Caco-2 (cell line): Measurements from ENCODE around the gene GCGR. TPM values are rescaled to one million over a fixed set of nuclear protein-coding genes. Genes with fewer than 3 reads are reported as not detected.
A peak's percentile ranks its signal among the peaks of the same experiment; 100 is the strongest.

Experiments
- BruUV-seq: library from RNA; stranded (reverse); fragments of 400-500 nt; replicated peaks from 2 replicates; lab custom pipeline; 2021; lab: Mats Ljungman, UMichigan
- CTCF ChIA-PET: fragments of 300-600 bp; sonication (Branson Sonifier 250); formaldehyde crosslinking; loops from one replicate; lab custom pipeline; 2022; ENCODE audit warnings: antibody characterized with exemption; lab: Charles Lee
- POLR2A ChIA-PET: fragments of 300-600 bp; sonication (Branson Sonifier 250); formaldehyde crosslinking; loops from one replicate; lab custom pipeline; 2022; ENCODE audit warnings: antibody characterized with exemption; lab: Charles Lee
- DNase-seq, 2 experiments: peaks; one replicate each; pipeline versions ENCODE4 v3.0.0 to v3.0.0-alpha.2; 2020 to 2022
- H3K27me3 ChIP-seq: replicated peaks from 2 replicates; pipeline ENCODE4 v1.6.0; 2011; ENCODE audit warnings: low read length; ENCODE audit not compliant: control insufficient read depth, insufficient read depth
- H3K36me3 ChIP-seq: 2 replicates; pipeline ENCODE4 v1.5.1; 2011; ENCODE audit warnings: low read length; ENCODE audit not compliant: control insufficient read depth, insufficient read depth
- H3K4me1 ChIP-seq: fragments of 250-450 bp; sonication (Bioruptor Pico); 2 replicates; pipeline ENCODE4 v1.5.1; 2020; ENCODE audit warnings: mild to moderate bottlenecking
- H3K4me3 ChIP-seq: 2 replicates; pipeline ENCODE4 v1.5.1; 2011; ENCODE audit warnings: low read depth, mild to moderate bottlenecking, control low read depth, low read length
- H3K9me3 ChIP-seq: fragments of 250-450 bp; sonication (Bioruptor Pico); 2 replicates; pipeline ENCODE4 v1.5.1; 2020; ENCODE audit warnings: mild to moderate bottlenecking, moderate library complexity
- H3K27ac Mint-ChIP-seq: one replicate; pipeline ENCODE4 v1.8.0; 2022; ENCODE audit warnings: mixed read lengths; ENCODE audit not compliant: unreplicated experiment
- H3K27me3 Mint-ChIP-seq: one replicate; pipeline ENCODE4 v1.8.0; 2022; ENCODE audit warnings: mixed read lengths; ENCODE audit not compliant: insufficient read depth, unreplicated experiment
- H3K36me3 Mint-ChIP-seq: one replicate; pipeline ENCODE4 v1.8.0; 2022; ENCODE audit warnings: mild to moderate bottlenecking, mixed read lengths; ENCODE audit not compliant: insufficient read depth, unreplicated experiment
- H3K4me1 Mint-ChIP-seq: one replicate; pipeline ENCODE4 v1.8.0; 2022; ENCODE audit warnings: low read depth, mixed read lengths; ENCODE audit not compliant: unreplicated experiment
- H3K4me3 Mint-ChIP-seq: one replicate; pipeline ENCODE4 v1.8.0; 2022; ENCODE audit warnings: mild to moderate bottlenecking, moderate library complexity, mixed read lengths; ENCODE audit not compliant: unreplicated experiment
- H3K9me3 Mint-ChIP-seq: one replicate; pipeline ENCODE4 v1.8.0; 2022; ENCODE audit warnings: mixed read lengths; ENCODE audit not compliant: unreplicated experiment
- CTCF ChIP-seq, 2 experiments: fragments of 200-600 bp in 1 of 2; IDR thresholded peaks; 1 replicate in 1 of 2; 2 replicates in 1 of 2; pipeline versions ENCODE4 v1.5.1 to v1.8.0; 2011 to 2022; ENCODE audit warnings: antibody characterized with exemption in 1 of 2, control low read depth in 1 of 2, inconsistent platforms in 1 of 2, low read depth in 1 of 2, low read length in 1 of 2, mild to moderate bottlenecking in 1 of 2, moderate library complexity in 1 of 2; ENCODE audit not compliant: insufficient read depth in 1 of 2, severe bottlenecking in 1 of 2, unreplicated experiment in 1 of 2
- intact Hi-C: fragments of 100-400 bp; cut with micrococcal nuclease; formaldehyde crosslinking; loops from one replicate; pipeline ENCODE4 v1.10.0; 2022; ENCODE audit not compliant: unreplicated experiment
- total RNA-seq: library from RNA; stranded (reverse); gene quantifications from 2 replicates; pipeline ENCODE4 v1.2.3, GENCODE V29; 2022

Gene GCGR
- total RNA-seq, 1 experiment from 2014 or later, result 1.0 TPM

- no peak for TF ChIP-seq CTCF (IDR thresholded peaks at IDR 0.05; ENCODE audit: insufficient read depth in 1 of 2, low read depth in 1 of 2, low read length in 1 of 2, severe bottlenecking in 1 of 2, unreplicated experiment in 1 of 2)
- Histone ChIP-seq H3K4me1 (no peaks in the 10 kb centered on the region), H3K4me3 (no peak overlapping the region), H3K27me3 (no peaks in the 10 kb centered on the region), H3K36me3 (no peaks in the 10 kb centered on the region), H3K9me3 (no peaks in the 10 kb centered on the region)
- Mint-ChIP-seq H3K4me3 (no peak overlapping the region), H3K27ac (no peak overlapping the region), H3K27me3 (no peaks in the 10 kb centered on the region), H3K4me1 (peaks cover 6% of the 10 kb centered on the region), H3K36me3 (peaks cover 6% of the 10 kb centered on the region), H3K9me3 (no peaks in the 10 kb centered on the region)
- DNase-seq, result no peak
- intact Hi-C loops, result no loop called here
- ChIA-PET POLR2A (interaction anchor here (0.8 kb wide), 1 partner anchor 97 kb away, joined by 3 read pairs; no protein-coding TSS in a partner anchor), CTCF (interaction anchor here (1.0 kb wide), 1 partner anchor 38 kb away, joined by 4 read pairs; no protein-coding TSS in a partner anchor)
- no TSS peak for BruUV-seq
Observed at GRCh38 chr17:81821147-81821546, 17.2 kb downstream of the GCGR start.

- H3K9me3 ChIP-seq, result no peaks in the 10 kb centered on the region
- ChIA-PET POLR2A (interaction anchor here (0.6 to 0.8 kb wide), 2 partner anchors 9 to 98 kb away, joined by 3 to 12 read pairs; no protein-coding TSS in a partner anchor), CTCF (interaction anchor here (0.7 to 1.5 kb wide), 4 partner anchors 12 to 426 kb away, joined by 3 to 5 read pairs (median 4); partner anchors contain the start of gene MCRIP1)
- peaks cover 7% of the 10 kb centered on the region for H3K4me1 Mint-ChIP-seq
- no peaks in the 10 kb centered on the region for H3K4me1 ChIP-seq
- H3K27me3 ChIP-seq, result no peaks in the 10 kb centered on the region
- H3K4me3 Mint-ChIP-seq, result no peak overlapping the region
- H3K36me3 ChIP-seq, result no peaks in the 10 kb centered on the region
- no peaks in the 10 kb centered on the region for H3K9me3 Mint-ChIP-seq
- BruUV-seq, result no TSS peak
- peak; percentile 64 to 75 for DNase-seq
- H3K36me3 Mint-ChIP-seq, result peaks cover 6% of the 10 kb centered on the region
- H3K27me3 Mint-ChIP-seq, result no peaks in the 10 kb centered on the region
- peak; percentile 45 to 47 for TF ChIP-seq CTCF (IDR thresholded peaks at IDR 0.05; ENCODE audit: insufficient read depth in 1 of 2, low read depth in 1 of 2, low read length in 1 of 2, severe bottlenecking in 1 of 2, unreplicated experiment in 1 of 2)
- H3K27ac Mint-ChIP-seq, result no peak overlapping the region
- no peak overlapping the region for H3K4me3 ChIP-seq
- intact Hi-C loops, result no loop called here
Observed at GRCh38 chr17:81821603-81822311, 17.8 kb downstream of the GCGR start.

- POLR2A ChIA-PET, result interaction anchor here (0.6 to 0.8 kb wide), 2 partner anchors 9 to 99 kb away, joined by 3 to 12 read pairs; no protein-coding TSS in a partner anchor
- CTCF ChIA-PET, result interaction anchor here (0.6 to 1.5 kb wide), 5 partner anchors 11 to 426 kb away, joined by 3 to 5 read pairs (median 5); partner anchors contain the start of gene MCRIP1
- Mint-ChIP-seq H3K27ac (no peak overlapping the region), H3K4me1 (peaks cover 7% of the 10 kb centered on the region), H3K27me3 (no peaks in the 10 kb centered on the region), H3K9me3 (no peaks in the 10 kb centered on the region), H3K36me3 (peaks cover 6% of the 10 kb centered on the region), H3K4me3 (no peak overlapping the region)
- H3K9me3 ChIP-seq, result no peaks in the 10 kb centered on the region
- no peak overlapping the region for H3K4me3 ChIP-seq
- no TSS peak for BruUV-seq
- DNase-seq, result no peak
- H3K4me1 ChIP-seq, result no peaks in the 10 kb centered on the region
- no peaks in the 10 kb centered on the region for H3K36me3 ChIP-seq
- intact Hi-C loops, result no loop called here
- no peak for TF ChIP-seq CTCF (IDR thresholded peaks at IDR 0.05; ENCODE audit: insufficient read depth in 1 of 2, low read depth in 1 of 2, low read length in 1 of 2, severe bottlenecking in 1 of 2, unreplicated experiment in 1 of 2)
- H3K27me3 ChIP-seq, result no peaks in the 10 kb centered on the region
Observed at GRCh38 chr17:81822312-81822637, 18.3 kb downstream of the GCGR start.
